HG02943 (cell line): ENCODE results near the gene IRAK1.

Source experiments
- ATAC-seq: cut with Tn5 transposase; IDR thresholded peaks from one replicate; pipeline ENCODE4 v1.9.1; 2021; ENCODE audit warnings: mild to moderate bottlenecking, low read depth, moderate library complexity; ENCODE audit not compliant: unreplicated experiment

IRAK1 gene

GRCh38 chrX:153973127-153974002, 46.3 kb downstream of the IRAK1 start:
- no peak for ATAC-seq

DNA sequence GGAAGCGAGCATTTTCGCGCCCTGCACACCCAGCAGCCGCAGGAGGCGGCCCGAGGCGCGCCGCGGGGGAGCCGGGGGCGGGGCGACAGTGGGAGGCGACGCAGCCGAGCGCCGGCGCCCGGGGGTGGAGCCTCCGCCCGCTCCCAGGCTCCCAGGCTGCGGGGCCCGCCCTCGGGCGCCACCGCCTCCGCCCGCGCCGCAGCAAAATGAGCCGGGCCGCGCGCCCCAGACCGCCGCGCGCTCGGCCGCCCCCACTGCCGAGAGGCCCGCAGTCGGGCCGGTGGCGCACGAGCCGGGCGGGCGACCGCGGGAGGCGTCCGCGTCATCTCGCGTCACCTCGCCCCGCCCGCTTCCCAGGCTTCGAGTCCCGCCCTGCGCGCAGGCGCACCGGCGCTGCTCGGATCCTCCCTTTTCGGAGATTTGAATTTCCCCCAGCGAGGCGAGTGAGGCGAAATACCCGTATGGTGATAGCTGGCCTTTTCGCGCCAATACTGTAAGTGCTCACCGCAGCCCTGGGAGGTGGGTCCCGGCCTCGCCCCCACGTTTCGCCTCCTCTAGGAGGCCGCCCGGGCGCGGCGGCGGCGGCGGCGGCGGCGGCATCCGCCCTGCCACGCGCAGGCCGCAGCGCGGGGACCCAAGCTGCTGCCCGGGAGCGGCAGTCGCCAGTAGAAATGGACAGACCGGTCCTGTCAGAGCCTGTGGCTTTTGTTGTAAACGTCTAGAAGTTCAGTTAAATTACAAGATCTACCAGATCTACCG, 47.2 kb downstream of the IRAK1 start, which contains the start of gene TMEM187:
TMEM187 (plus strand) TSS at position 387 of the 759 bp plus-strand sequence. CDS start 9,309 bp downstream, outside the sequence.
- peak; percentile 45 for ATAC-seq

DNA sequence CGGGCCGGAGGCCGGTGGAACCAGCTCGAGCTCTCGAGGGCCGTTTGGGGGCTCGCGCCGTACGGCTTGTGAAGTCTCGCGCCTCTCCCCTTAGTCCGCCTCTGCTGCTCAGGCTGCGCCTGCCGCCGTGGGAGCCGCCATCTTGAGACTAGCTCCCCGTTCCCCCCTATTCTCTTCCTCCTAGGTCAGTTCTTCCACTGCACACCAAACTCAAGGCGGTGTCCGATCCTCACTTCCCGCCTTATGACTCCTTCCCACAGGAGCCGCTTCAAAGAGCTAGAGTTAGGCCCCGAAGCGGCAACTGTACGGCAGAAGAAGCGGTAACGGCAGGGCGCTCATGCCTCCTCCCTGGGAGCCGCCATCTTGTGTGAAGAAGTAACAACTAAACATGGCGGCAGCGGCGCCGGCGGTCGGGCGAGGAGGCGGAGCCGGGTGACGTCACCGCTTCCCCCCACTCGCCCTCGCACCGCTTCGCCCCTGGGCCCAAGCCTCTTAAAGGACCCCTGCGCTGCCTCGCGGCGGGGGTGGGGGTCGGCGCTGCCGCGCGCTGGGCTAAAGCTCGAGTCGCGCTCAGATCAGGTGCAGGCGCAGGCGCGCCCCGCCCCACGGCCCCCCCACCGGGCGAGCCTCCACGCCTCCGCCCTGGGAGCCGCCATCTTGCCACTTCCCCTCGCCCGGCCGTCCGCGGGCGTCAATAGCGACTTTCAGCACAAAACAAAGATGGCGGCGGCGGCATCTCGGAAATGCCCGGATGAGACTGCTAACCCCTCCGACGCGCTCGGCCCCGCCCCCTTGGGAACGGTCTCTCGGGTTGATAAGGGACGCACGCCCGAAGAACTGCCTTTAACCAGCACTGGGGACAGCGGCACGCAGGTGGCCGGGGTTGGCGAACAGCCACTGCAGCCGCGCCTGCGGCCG, 48.0 kb downstream of the IRAK1 start, which contains the start of gene HCFC1:
HCFC1 (minus strand) TSS at position 369 of the 918 bp plus-strand sequence. CDS start 978 bp downstream, outside the sequence.
- ATAC-seq: peak; percentile 43

GRCh38 chrX:153971124-153971449, 48.6 kb downstream of the IRAK1 start:
- ATAC-seq: peak; percentile 45

GRCh38 chrX:153970357-153971123, 49.2 kb downstream of the IRAK1 start:
- peak; percentile 1 for ATAC-seq

GRCh38 chrX:153969904-153970356, 49.8 kb downstream of the IRAK1 start:
- ATAC-seq: no peak

DNA sequence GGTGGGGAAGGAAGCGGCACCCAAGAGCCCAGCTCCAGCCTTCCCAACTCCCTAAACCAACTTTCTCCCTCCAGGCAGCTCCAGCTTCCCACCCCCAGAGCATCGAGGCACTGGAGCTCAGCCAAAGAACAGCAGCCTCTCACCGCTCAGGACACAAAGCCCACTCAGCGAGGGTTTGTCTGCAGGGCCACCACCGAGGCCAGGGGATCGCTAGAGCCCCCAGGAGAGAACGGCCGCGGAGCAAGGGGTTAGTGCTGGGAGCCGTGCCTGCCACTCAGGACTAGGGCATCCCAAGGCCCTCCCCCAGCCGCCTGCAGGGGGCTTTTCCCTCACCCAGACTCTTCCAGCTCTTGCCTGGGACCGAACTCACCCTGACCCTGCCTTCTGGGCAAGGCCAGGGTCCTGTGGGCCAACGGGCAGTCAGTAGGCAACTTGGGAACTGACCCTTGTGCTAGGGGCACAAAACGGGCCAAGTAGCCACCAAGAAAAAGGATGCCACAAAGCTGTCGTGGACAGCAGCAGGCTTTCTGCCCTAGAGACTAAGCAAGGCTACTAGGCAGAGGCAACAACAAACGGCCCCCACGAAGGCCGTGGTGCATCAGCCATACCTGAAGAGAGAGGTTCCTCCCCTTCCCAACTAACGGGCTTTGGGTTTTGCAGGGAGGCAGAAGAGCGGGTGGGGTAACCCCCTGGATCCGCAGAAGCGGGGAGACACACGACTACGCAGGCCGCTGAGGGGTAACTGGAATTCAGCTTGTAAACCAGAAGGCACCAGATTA, 50.4 kb downstream of the IRAK1 start:
- ATAC-seq: no peak

DNA sequence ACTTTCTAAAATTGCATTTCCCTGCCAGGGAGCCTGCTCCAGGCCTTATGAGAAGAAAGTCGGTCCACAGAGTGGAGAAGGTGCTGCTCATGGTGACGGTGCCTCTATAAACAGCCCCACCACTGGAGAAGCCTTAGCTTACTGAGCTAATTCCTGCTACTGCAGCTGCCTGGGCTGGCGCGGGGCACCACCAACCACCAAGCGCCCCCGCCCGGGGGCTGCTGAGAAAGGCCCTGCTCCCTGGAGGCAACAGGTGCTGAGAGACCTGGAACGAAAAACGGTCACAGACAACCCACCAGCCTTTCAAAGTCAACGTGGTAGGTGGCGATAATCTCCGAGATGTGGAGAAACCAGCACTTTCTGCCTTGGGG, 51.0 kb downstream of the IRAK1 start:
- no peak for ATAC-seq

- ATAC-seq: no peak
Observed at GRCh38 chrX:153968255-153968654, 51.4 kb downstream of the IRAK1 start.

DNA sequence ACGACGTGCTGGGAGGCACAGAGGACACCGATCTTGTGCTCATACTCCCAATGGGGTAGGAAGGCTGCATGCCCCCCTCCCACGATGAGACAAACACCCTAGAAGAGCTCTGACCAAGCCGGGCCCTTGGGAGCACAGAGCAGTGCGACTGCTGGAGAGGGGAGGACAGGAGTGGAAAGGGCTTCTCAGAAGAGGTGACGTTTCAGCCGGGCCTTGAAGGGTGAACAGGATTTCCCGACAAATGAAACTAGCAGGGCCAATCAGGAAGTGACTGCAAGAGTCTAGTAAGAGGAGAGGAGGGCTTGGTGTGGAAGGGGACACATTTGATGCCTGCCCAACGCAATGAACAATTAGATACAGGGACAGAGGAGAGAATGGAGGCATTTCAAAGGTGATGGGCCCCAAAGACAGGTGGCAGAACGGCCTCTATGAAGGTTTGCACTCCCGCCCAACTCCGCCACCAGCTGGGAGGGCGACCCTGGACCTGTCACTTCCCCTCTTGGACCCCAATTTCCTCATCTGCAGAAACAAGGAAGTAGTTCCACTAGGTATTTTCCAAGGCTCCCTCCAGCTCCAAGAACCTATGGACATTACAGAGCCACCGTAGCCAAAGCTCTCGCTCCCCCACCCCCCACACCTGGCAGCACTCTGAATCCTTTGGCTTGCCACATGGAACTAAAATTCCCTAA, 52.0 kb downstream of the IRAK1 start:
- ATAC-seq: no peak

DNA sequence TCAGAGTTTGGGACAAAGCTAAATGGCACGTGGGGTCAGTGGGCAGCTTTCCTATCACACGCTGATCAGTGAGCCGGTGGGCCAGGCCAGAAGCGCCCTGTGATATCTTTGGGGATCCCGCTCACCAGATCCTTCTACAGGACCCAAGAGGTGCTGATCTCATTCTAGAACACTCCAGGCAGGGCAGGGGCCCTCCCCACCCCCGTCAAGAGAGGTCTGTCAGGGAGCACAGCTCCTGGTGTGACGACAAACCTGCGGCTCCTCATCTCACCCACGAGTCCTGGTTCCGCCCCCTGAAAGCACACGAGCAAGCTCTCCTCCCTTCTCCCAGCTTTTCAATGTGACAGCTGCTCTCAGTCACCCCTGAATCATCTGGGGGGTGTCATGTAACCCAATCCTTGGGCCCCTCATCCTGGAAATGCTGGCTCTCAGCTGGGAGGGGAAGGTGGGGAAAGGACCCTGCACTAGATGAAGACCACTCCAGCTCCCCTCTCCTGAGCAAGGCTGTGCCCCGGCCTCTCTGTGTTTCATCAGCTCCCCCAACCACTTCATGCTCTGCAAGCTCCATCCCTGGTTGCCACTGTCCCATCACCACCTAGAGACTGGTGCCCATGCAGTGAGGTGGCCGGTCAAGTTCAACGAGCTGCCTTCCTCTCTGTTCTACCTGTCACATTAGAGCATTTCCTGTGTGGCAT, 52.7 kb downstream of the IRAK1 start:
- ATAC-seq: no peak

DNA sequence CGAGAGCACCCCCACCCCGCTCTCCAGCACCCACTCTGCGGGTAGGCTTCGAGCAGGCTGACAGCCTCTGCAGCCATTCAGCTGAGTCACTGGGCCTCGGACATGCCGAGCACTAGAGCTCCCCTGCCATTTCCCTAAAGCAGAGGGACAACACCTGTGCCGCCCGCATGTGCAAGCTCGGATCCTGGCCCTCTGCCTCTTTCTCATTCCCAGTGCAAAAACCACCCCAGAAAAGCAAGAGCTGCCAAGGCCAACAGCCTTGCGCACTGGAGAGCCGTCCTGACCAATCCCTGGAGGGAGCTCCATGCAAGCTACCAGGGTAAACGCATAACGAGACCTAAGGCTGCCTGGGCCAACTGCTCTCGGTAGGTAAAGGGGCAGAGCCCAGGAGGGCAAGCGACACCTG, 53.4 kb downstream of the IRAK1 start:
- no peak for ATAC-seq

- no peak for ATAC-seq
Observed at GRCh38 chrX:153965406-153965805, 54.3 kb downstream of the IRAK1 start.

- no peak for ATAC-seq
Observed at GRCh38 chrX:153964105-153964504, 55.6 kb downstream of the IRAK1 start.

DNA sequence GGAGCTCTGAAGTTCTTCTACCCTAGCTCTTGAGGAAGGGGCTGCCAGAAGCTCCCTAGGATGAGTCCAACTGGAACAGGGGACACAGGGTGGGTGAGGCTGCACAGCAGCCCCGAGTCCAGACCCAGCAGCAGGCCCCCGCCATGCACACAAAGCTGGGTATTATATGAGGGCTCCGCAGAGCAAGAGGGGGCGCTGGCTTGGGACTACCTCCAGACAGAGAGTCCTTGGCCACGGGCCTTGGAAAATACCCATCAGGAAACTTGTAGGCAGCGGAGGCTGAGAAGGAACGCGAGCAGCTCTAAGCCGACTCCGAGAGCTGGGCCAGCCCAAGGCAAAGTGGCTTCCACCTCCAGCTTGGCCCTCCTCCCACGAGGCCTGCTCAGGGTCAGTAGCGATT, 56.2 kb downstream of the IRAK1 start:
- ATAC-seq: no peak

- ATAC-seq: no peak
Observed at GRCh38 chrX:153961292-153961691, 58.4 kb downstream of the IRAK1 start.

GRCh38 chrX:153960786-153961185, 58.9 kb downstream of the IRAK1 start:
- no peak for ATAC-seq
